Measurements from ENCODE around the gene MED25.

The MED25 gene

GRCh38 chr19:49817964-49818648, at the start of gene MED25:
TSS of gene MED25 (plus strand) at chr19:49818289. CDS start at chr19:49818342, 53 bp downstream.
- peak; percentile 88 for DNase-seq (ENCODE audit: low read depth)

- no peak for DNase-seq (ENCODE audit: low read depth)
These were observed 47.6 kb upstream of the MED25 start for GRCh38 chr19:49770529-49770928.

- no peak for DNase-seq (ENCODE audit: low read depth)
These were observed 46.4 kb upstream of the MED25 start for GRCh38 chr19:49771674-49772139.

GRCh38 chr19:49772850-49773432, 45.1 kb upstream of the MED25 start:
- no peak for DNase-seq (ENCODE audit: low read depth)

DNA sequence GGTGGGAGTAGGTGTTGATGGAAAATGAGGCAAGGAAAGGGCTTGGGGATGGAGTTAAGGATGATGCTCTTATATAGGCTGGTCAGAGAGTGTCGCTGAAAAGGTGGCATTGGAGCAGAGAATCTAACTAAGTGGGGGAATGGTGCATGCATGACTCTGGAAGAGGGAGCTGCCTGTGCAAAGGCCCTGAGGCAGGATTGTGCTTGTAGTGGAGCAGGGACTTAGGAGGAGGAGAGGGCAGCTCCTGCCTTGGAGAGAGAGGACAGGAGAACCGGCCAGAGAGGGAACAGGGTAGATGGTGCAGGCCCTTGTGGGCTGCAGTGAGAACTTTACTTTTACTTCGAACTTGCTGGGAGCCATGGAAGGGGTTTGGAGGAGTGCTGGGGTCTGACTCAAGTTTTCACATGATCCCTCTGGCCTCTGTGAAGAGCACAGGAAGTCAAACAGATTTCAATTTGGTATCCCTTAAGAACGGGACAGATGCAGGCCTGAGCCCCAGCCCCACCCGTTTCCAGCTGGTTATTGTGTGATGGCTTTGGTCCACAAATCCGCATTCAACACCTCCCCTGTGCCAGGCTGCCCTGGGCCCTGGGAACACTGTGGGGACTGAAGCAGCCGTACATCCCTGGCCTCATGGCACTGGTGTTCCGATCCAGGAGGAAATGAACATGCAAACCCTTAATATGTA, 44.3 kb upstream of the MED25 start:
- no peak for DNase-seq (ENCODE audit: low read depth)

GRCh38 chr19:49774969-49775368, 43.1 kb upstream of the MED25 start:
- no peak for DNase-seq (ENCODE audit: low read depth)

DNA sequence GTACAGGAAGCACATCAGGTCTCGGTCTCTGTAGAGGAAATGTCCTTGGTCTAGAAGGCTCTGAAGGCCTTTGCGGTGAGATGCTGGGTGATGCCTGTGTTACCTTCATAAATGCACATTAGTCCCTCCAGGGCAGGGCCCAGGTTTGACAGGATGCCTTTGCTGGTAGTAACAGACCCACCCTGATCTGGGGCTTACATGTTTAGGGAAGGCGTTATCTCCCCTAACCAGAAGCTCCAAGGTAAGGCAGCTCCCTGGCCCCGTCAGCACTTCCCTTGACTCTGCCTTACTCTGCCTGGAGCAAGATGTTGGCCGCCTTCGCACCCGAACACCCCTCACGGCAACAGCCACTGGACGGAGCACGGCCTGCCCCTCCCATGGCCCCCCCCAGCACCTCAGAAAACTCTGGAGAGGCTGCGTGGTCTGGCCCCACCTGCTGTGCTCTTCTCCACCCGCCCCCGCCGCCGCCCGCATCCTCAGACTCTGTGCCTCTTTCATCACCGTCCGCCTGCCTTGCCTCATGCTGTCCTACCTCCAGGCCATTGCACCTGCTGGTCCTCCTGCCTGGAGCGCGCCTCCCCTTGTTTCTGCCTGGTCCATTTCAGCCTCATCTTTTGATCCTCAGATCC, 42.2 kb upstream of the MED25 start:
- no peak for DNase-seq (ENCODE audit: low read depth)

DNA sequence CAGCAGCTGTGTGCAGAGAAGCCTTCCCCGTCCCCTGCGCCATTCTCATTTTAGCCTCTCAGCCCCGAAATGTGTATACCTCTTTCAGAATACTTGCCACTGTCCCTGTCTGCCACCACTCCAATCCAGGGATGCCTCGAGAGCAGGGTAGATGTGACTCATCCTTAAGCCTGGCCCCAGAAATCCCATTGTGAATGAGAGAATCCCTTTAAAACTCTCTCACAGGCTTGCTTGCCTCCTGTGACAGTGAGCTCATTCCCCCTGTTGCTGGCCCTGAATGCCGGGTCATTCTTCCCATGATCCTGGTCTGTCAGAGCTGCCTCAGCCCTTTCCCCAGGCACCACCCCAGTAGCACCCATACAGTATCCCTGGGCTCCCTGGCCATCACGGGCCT, 41.7 kb upstream of the MED25 start:
- DNase-seq (ENCODE audit: low read depth), result no peak

GRCh38 chr19:49779731-49780555, 38.1 kb upstream of the MED25 start:
- DNase-seq (ENCODE audit: low read depth), result no peak

DNA sequence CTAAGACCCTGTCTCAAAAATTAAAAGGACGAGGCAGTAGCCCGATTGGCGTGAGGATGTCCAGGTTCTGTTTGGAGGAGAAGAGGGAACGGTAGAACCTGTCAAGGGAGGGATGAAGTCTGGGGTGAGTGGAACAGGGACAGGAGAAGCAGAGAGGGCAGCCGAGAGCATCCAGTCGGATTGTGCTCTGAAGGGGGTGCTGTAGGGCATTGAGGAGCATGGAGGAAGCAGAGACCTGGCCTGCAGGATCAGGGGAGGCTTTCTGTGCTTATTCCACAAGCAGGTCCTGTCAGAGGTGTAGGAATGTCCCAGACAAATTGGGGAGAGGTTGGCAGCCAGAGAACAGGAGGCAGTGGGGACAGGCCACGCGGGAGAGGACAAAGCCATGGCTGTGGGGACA, 37.2 kb upstream of the MED25 start:
- no peak for DNase-seq (ENCODE audit: low read depth)

- DNase-seq (ENCODE audit: low read depth), result no peak
These were observed 36.7 kb upstream of the MED25 start for GRCh38 chr19:49781394-49781793.

DNA sequence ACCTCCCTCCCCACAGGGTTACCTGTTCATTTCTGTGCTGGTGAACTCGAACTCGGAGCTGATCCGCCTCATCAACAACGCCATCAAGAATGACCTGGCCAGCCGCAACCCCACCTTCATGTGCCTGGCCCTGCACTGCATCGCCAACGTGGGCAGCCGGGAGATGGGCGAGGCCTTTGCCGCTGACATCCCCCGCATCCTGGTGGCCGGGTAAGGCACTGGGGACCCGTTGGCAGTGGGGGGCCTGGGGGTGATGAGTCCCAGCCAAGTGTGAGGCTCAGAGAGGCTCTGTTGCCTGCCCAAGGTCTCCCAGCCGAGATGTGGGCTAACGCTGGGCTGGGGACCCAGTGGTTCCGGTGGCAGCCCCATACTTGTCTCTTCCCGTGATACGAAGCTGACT, 35.6 kb upstream of the MED25 start:
- no peak for DNase-seq (ENCODE audit: low read depth)

DNA sequence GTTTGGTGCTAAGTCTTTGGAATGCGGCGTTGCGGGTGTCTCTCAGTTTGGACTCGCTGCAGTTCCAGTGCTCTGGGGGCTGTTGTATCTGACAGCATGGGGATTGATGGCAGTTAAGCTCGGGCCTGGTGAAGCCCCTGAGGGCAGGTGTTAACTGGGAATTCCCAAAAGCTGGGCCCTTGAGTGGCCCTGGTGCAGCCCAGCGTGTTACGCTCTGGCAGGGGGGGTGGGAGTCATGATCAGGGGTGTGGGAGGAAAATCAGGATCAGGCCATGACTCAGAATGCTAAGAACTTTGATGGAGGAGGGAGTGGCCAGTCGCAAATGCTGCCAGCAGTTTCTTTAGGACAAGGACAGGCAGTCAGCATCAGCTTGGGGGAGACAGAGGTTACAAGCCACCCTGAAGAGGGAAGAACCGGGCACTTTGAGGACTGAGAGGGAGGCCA, 31.7 kb upstream of the MED25 start:
- DNase-seq (ENCODE audit: low read depth), result peak; percentile 16

- DNase-seq (ENCODE audit: low read depth), result no peak
These were observed 30.3 kb upstream of the MED25 start for GRCh38 chr19:49787746-49788145.

- DNase-seq (ENCODE audit: low read depth), result no peak
These were observed 29.2 kb upstream of the MED25 start for GRCh38 chr19:49788857-49789256.

GRCh38 chr19:49790866-49791265, 27.2 kb upstream of the MED25 start:
- DNase-seq (ENCODE audit: low read depth), result no peak

DNA sequence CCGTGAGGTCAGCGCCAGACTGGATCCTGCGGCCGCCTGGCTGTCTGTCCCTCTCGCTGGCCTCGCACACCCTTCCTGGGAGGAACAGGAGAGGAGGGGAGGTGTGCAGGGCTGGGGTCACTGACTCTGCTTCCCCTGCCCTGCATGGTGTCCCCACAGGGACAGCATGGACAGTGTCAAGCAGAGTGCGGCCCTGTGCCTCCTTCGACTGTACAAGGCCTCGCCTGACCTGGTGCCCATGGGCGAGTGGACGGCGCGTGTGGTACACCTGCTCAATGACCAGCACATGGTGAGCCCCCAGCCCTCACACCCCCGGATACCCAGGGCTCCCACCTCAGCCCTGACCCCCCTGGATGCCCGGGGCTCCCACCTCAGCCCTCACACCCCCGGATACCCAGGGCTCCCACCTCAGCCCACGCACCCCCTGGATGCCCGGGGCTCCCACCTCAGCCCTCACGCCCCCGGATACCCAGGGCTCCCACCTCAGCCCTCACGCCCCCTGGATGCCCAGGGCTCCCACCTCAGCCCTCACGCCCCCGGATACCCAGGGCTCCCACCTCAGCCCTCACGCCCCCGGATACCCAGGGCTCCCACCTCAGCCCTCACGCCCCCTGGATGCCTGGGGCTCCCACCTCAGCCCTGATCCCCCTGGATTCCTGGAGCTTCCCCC, 26.2 kb upstream of the MED25 start:
- DNase-seq (ENCODE audit: low read depth), result no peak

- no peak for DNase-seq (ENCODE audit: low read depth)
These were observed 25.1 kb upstream of the MED25 start for GRCh38 chr19:49792829-49793560.

- no peak for DNase-seq (ENCODE audit: low read depth)
These were observed 24.6 kb upstream of the MED25 start for GRCh38 chr19:49793561-49793840.

DNA sequence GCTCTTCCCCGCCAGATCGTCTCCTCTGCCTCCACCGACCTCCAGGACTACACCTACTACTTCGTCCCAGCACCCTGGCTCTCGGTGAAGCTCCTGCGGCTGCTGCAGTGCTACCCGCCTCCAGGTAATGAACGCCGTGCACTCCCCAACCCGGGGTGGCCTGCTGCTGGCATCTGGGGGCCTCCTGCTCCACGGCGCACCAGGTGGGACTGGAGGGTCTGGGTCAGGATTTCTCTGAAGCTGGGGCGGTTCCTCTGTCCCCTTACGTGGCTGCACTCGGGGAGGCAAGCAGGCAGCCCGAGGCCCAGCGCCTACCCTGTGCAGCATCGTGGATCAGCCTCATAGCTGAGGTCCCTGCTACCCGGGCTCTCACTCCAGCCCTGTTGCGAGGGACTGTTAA, 22.5 kb upstream of the MED25 start:
- DNase-seq (ENCODE audit: low read depth), result no peak

GRCh38 chr19:49798574-49798973, 19.5 kb upstream of the MED25 start:
- DNase-seq (ENCODE audit: low read depth), result no peak

All from HS-5 (cell line).